LNCAP (cell line): ENCODE measurements around the gene SENP3.

Experiments used
- CTCF ChIP-seq: fragments of 450-650 bp; IDR thresholded peaks from 2 replicates; pipeline ENCODE4 v1.5.1; 2017; ENCODE audit warnings: mild to moderate bottlenecking

The SENP3 gene

GRCh38 chr17:7561589-7562207 lies at the start of gene SENP3:
Gene SENP3 (plus strand): TSS chr17:7561919. CDS start chr17:7563077, 1,158 bp downstream.
- TF ChIP-seq CTCF = no peak

GRCh38 chr17:7512105-7512504 lies 49.6 kb upstream of the SENP3 start:
- TF ChIP-seq CTCF = no peak

- TF ChIP-seq CTCF = no peak
These were observed 48.7 kb upstream of the SENP3 start for GRCh38 chr17:7512824-7513540.

- no peak for TF ChIP-seq CTCF
These were observed 47.8 kb upstream of the SENP3 start for GRCh38 chr17:7513850-7514419.

- TF ChIP-seq CTCF = no peak
These were observed 45.7 kb upstream of the SENP3 start for GRCh38 chr17:7515911-7516610.

GRCh38 chr17:7523033-7523432 lies 38.7 kb upstream of the SENP3 start:
- peak; percentile 29; the same call in 1 of the 2 replicates for TF ChIP-seq CTCF

GRCh38 chr17:7528842-7529241 lies 32.9 kb upstream of the SENP3 start:
- no peak for TF ChIP-seq CTCF
